HepG2 (cell line): ENCODE data around the gene MYO1E. TPM values are rescaled to one million over a fixed set of nuclear protein-coding genes. Genes with fewer than 3 reads are reported as not detected.
A peak's percentile ranks its signal among the peaks of the same experiment; 100 is the strongest.

ENCODE experiments used
- CEBPB ChIP-seq: IDR thresholded peaks from 2 replicates; pipeline ENCODE4 v1.6.1; 2011; ENCODE audit warnings: low read depth, low read length, improper control_type of control experiment, borderline replicate concordance
- DPF2 ChIP-seq: sonication (generic); formaldehyde crosslinking; IDR thresholded peaks from 2 replicates; pipeline ENCODE4 v1.4.0; 2020; ENCODE audit warnings: mild to moderate bottlenecking, low read depth, missing genetic modification reagents, borderline replicate concordance
- FOXP1 ChIP-seq, 2 experiments: fragments of 450-650 bp in 1 of 2; IDR thresholded peaks; 2 replicates each; pipeline ENCODE4 v1.6.1; 2017 to 2018; ENCODE audit warnings: antibody characterized with exemption in 1 of 2
- GATAD1 ChIP-seq: IDR thresholded peaks from 2 replicates; pipeline ENCODE4 v1.6.1; 2016; ENCODE audit warnings: missing genetic modification reagents, missing compliant biosample characterization
- HDAC2 ChIP-seq: sonication (generic); formaldehyde crosslinking; IDR thresholded peaks from 2 replicates; pipeline ENCODE4 v1.4.0; 2020; ENCODE audit warnings: missing genetic modification reagents
- NCOR1 ChIP-seq: fragments of 200-600 bp; sonication (generic); IDR thresholded peaks from 2 replicates; pipeline ENCODE4 v1.7.0; 2017; ENCODE audit warnings: antibody characterized with exemption, low read length, borderline replicate concordance
- NR2F6 ChIP-seq, 2 experiments: IDR thresholded peaks; 2 replicates each; pipeline ENCODE4 v1.6.1; 2016; ENCODE audit warnings: antibody characterized with exemption in 1 of 2, mild to moderate bottlenecking in 1 of 2
- PPARG ChIP-seq: conservative IDR thresholded peaks from 2 replicates; pipeline ENCODE4 v1.6.1; 2016; ENCODE audit warnings: missing biosample characterization, missing genetic modification reagents
- SMYD3 ChIP-seq: sonication (generic); formaldehyde crosslinking; IDR thresholded peaks from 2 replicates; pipeline ENCODE4 v1.8.1; 2023; ENCODE audit warnings: mild to moderate bottlenecking, missing genetic modification reagents
- TAF1 ChIP-seq: sonication (generic); formaldehyde crosslinking; IDR thresholded peaks from 2 replicates; pipeline ENCODE4 v1.4.0; 2020; ENCODE audit warnings: missing genetic modification reagents
- TBX2 ChIP-seq: sonication (generic); formaldehyde crosslinking; IDR thresholded peaks from 2 replicates; pipeline ENCODE4 v1.5.0; 2020; ENCODE audit warnings: missing genetic modification reagents, mild to moderate bottlenecking, borderline replicate concordance
- TCF7 ChIP-seq: sonication (generic); IDR thresholded peaks from 2 replicates; pipeline ENCODE4 v1.6.1; 2016; ENCODE audit warnings: antibody characterized with exemption, low read depth
- ZBTB33 ChIP-seq: sonication (generic); formaldehyde crosslinking; IDR thresholded peaks from 2 replicates; pipeline ENCODE4 v1.4.0; 2020; ENCODE audit warnings: missing genetic modification reagents
- ZNF629 ChIP-seq: sonication (generic); formaldehyde crosslinking; conservative IDR thresholded peaks from 2 replicates; pipeline ENCODE4 v1.5.0; 2020; ENCODE audit warnings: missing genetic modification reagents
- ZSCAN9 ChIP-seq: IDR thresholded peaks from 2 replicates; pipeline ENCODE4 v1.6.1; 2016; ENCODE audit warnings: borderline replicate concordance
- polyA plus RNA-seq, 8 experiments: library from polyadenylated mRNA; depleted of rRNA in 3 of 8; stranded (reverse) in 7 of 8; unstranded in 1 of 8; fragments of >200 nt; fragmentation: Illumina TruSeq in 4 of 8; extraction: Trizol in 4 of 8; gene quantifications; 2 replicates each; pipeline versions ENCODE4 v1.2.1 to v1.2.3, GENCODE V29; 2011 to 2016; ENCODE audit warnings: low read depth in 4 of 8, missing spikeins in 1 of 8, mixed read lengths in 1 of 8; ENCODE audit not compliant: insufficient read depth in 1 of 8
- total RNA-seq, 5 experiments: library from RNA; depleted of rRNA; stranded (reverse); fragments of >200 nt; fragmentation: Illumina TruSeq; extraction: Trizol; gene quantifications; 2 replicates each; pipeline ENCODE4 v1.2.3, GENCODE V29; 2016; ENCODE audit warnings: low read depth in 1 of 5

MYO1E gene
- total and polyA plus RNA-seq, 2 of the 13 experiments (the other 11 are each of a cell fraction or from before 2014, with no cell fraction given): 15.7 to 25.1 TPM

- TF ChIP-seq ZSCAN9 (no peak), NR2F6 (IDR thresholded peaks at IDR 0.05) (no peak), NR2F6 (CRISPR knock-in tag; IDR thresholded peaks at IDR 0.05) (0 out of 2 replicates have a peak, but pooled peaks have one; percentile 37), DPF2 (CRISPR knock-in tag) (0 out of 2 replicates have a peak, but pooled peaks have one; percentile 54), CEBPB (peak; percentile 92), ZBTB33 (0 out of 2 replicates have a peak, but pooled peaks have one; percentile 11), PPARG (CRISPR knock-in tag) (peak; percentile 52; the same call in 1 of the 2 replicates), FOXP1 (IDR thresholded peaks at IDR 0.05) (no peak), FOXP1 (CRISPR knock-in tag; IDR thresholded peaks at IDR 0.05) (peak; percentile 60; the same call in 1 of the 2 replicates), TBX2 (CRISPR knock-in tag) (peak; percentile 24; the same call in 1 of the 2 replicates), TAF1 (CRISPR knock-in tag) (no peak), NCOR1 (peak; percentile 53; the same call in 1 of the 2 replicates), HDAC2 (CRISPR knock-in tag) (peak; percentile 70; the same call in 1 of the 2 replicates), GATAD1 (CRISPR knock-in tag) (peak; percentile 42; the same call in 1 of the 2 replicates), TCF7 (peak; percentile 67), SMYD3 (CRISPR knock-in tag) (no peak), ZNF629 (CRISPR knock-in tag) (0 out of 2 replicates have a peak, but pooled peaks have one; percentile 9)
Measured at GRCh38 chr15:59255680-59256336, 116.9 kb downstream of the MYO1E start (continued).
